Activated B cell treated with CpG ODN at 0.5 μM for 24 hours (primary cell): ENCODE results near the gene KIF13A. TPM values are rescaled to one million over a fixed set of nuclear protein-coding genes. Genes with fewer than 3 reads are reported as not detected.

Experiments used
- ATAC-seq: fragments of 200-7000 bp; cut with Tn5 transposase; one replicate; pipeline ENCODE4 v1.10.0; 2021; ENCODE audit warnings: low read depth, mild to moderate bottlenecking, moderate library complexity
- CTCF ChIA-PET: fragments of 350-600 bp; sonication (Branson Sonifier 250); formaldehyde crosslinking; loops from one replicate; lab custom pipeline; 2021; ENCODE audit warnings: antibody characterized with exemption; lab: Charles Lee
- POLR2A ChIA-PET: fragments of 350-600 bp; sonication (Branson Sonifier 250); formaldehyde crosslinking; loops from one replicate; lab custom pipeline; 2021; ENCODE audit warnings: antibody characterized with exemption; lab: Charles Lee
- DNase-seq: peaks from one replicate; pipeline ENCODE4 v3.0.0; 2022
- H3K27ac Mint-ChIP-seq: one replicate; pipeline ENCODE4 v1.8.0; 2020; ENCODE audit warnings: mixed read lengths
- H3K27me3 Mint-ChIP-seq: one replicate; pipeline ENCODE4 v1.8.0; 2021; ENCODE audit warnings: mixed read lengths
- H3K36me3 Mint-ChIP-seq: one replicate; pipeline ENCODE4 v1.8.0; 2021; ENCODE audit warnings: low read depth, mixed read lengths
- H3K4me1 Mint-ChIP-seq: one replicate; pipeline ENCODE4 v1.8.0; 2021; ENCODE audit warnings: mixed read lengths
- H3K4me3 Mint-ChIP-seq: one replicate; pipeline ENCODE4 v1.8.0; 2020; ENCODE audit warnings: mild to moderate bottlenecking, mixed read lengths
- H3K9me3 Mint-ChIP-seq: one replicate; pipeline ENCODE4 v1.8.0; 2020; ENCODE audit warnings: mixed read lengths
- CTCF ChIP-seq: fragments of 200-600 bp; IDR thresholded peaks from one replicate; pipeline ENCODE4 v1.8.0; 2022; ENCODE audit warnings: antibody characterized with exemption, mild to moderate bottlenecking
- intact Hi-C: fragments of 100-400 bp; cut with micrococcal nuclease; formaldehyde crosslinking; loops from one replicate; pipeline ENCODE4 v1.15.1; 2024
- total RNA-seq: library from RNA; stranded (reverse); gene quantifications from 2 replicates; pipeline ENCODE4 v1.2.3, GENCODE V29; 2022

The KIF13A gene
- total RNA-seq, 1 donor from 2014 or later = 14.1 TPM

DNA sequence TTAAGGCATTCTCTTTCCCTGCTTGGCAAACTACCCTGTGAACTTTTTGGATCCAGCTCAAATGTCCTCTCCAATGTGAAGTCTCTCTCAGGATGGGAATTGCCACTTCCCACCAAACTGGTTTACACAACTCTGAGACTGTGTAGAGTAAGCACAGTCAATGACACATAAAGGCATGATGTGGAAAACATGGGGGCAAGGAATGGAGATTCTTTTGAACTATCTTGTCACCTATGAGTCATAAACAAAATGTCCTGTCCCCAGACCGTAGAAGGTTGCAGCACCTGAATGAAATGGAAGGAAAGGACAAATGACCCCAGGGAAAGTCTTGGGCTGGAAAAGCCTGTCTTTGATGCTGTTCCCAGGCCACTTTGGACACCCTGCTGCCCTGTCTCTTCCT, 11.0 kb upstream of the KIF13A start:
- no peak for TF ChIP-seq CTCF
- intact Hi-C loops = no loop called here
- Mint-ChIP-seq H3K27me3 (peaks cover 21% of the 10 kb centered on the region), H3K36me3 (no peaks in the 10 kb centered on the region), H3K9me3 (no peaks in the 10 kb centered on the region), H3K4me3 (no peak overlapping the region), H3K4me1 (peaks cover 3% of the 10 kb centered on the region), H3K27ac (no peak overlapping the region)
- ChIA-PET CTCF (no interaction called here), POLR2A (no interaction called here)
- DNase-seq = no peak
- ATAC-seq = no peak

GRCh38 chr6:17998003-17998402, 10.6 kb upstream of the KIF13A start:
- peaks cover 24% of the 10 kb centered on the region for H3K27me3 Mint-ChIP-seq
- H3K4me3 Mint-ChIP-seq = no peak overlapping the region
- no peak for ATAC-seq
- TF ChIP-seq CTCF = no peak
- ChIA-PET CTCF (no interaction called here), POLR2A (no interaction called here)
- H3K27ac Mint-ChIP-seq = no peak overlapping the region
- H3K36me3 Mint-ChIP-seq = no peaks in the 10 kb centered on the region
- H3K9me3 Mint-ChIP-seq = no peaks in the 10 kb centered on the region
- peaks cover 7% of the 10 kb centered on the region for H3K4me1 Mint-ChIP-seq
- intact Hi-C loops = no loop called here
- no peak for DNase-seq

DNA sequence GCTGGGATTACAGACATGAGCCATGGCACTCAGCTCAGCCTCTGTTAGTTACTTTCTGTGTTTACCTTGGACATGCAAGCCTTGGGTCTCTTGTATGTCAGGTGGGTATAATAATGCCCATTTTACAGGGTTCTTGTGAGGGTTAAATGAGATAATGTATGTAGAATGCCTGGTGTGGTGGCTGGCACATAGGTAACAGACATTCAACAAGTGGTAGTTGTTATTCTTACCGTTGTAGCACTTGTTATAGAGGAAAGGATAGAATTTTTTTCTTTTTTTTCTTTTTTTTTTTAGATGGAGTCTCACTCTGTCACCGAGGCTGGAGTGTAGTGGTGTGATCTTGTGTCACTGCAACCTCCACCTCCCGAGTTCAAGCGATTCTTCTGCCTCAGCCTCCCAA, 8.0 kb upstream of the KIF13A start:
- Mint-ChIP-seq H3K4me1 (peaks cover 7% of the 10 kb centered on the region), H3K27ac (no peak overlapping the region), H3K27me3 (peaks cover 24% of the 10 kb centered on the region), H3K9me3 (no peaks in the 10 kb centered on the region), H3K4me3 (no peak overlapping the region), H3K36me3 (no peaks in the 10 kb centered on the region)
- CTCF ChIA-PET = no interaction called here
- POLR2A ChIA-PET = interaction anchor here (0.6 to 0.7 kb wide), 3 partner anchors 11 to 226 kb away, joined by 4 to 6 read pairs (median 4); no protein-coding TSS in a partner anchor
- DNase-seq (no peak), ATAC-seq (no peak)
- no peak for TF ChIP-seq CTCF
- intact Hi-C loops = no loop called here

- TF ChIP-seq CTCF = no peak
- DNase-seq (no peak), ATAC-seq (no peak)
- peaks cover 18% of the 10 kb centered on the region for H3K27me3 Mint-ChIP-seq
- ChIA-PET CTCF (no interaction called here), POLR2A (interaction anchor here (1.0 to 1.2 kb wide), 2 partner anchors 109 to 162 kb away, joined by 3 read pairs; no protein-coding TSS in a partner anchor)
- peaks cover 7% of the 10 kb centered on the region for H3K4me1 Mint-ChIP-seq
- H3K36me3 Mint-ChIP-seq = no peaks in the 10 kb centered on the region
- H3K9me3 Mint-ChIP-seq = no peaks in the 10 kb centered on the region
- no peak overlapping the region for H3K27ac Mint-ChIP-seq
- H3K4me3 Mint-ChIP-seq = no peak overlapping the region
- intact Hi-C loops = no loop called here
Observed at GRCh38 chr6:17994019-17994418, 6.6 kb upstream of the KIF13A start.

DNA sequence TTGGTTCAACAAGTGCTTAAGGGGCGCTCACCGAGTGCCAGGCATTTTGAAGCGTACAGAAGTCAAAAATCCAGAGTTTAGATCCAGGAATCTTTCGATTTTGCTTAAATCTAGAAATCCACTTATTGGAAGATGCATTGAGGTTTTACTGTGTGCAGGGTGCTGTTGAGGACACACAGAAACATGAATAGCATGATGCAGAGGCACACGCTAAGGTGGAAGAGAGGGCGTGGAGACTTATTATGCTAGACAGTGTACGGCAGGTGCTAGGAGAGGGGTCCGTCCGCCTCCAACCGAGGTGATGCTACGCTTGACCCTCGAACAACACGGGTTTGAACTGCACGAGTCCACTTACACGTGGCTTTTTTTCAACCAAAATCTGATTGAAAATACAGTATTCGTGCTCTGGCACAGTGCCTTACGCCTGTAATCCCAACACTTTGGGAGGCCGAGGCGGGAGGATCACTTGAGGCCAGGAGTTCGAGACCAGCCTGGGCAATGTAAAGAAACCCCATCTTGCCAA, 1.0 kb upstream of the KIF13A start:
- CTCF ChIA-PET = no interaction called here
- intact Hi-C loops = loop anchor here (1.0 to 10.0 kb wide), 8 partner anchors 104 to 486 kb away; partner anchors contain the start of genes FAM8A1, KDM1B, NHLRC1 and RNF144B
- ATAC-seq (no peak), DNase-seq (no peak)
- peaks cover 3% of the 10 kb centered on the region for H3K27me3 Mint-ChIP-seq
- no peak for TF ChIP-seq CTCF
- peak overlapping the region; percentile 88 for H3K27ac Mint-ChIP-seq
- no peaks in the 10 kb centered on the region for H3K9me3 Mint-ChIP-seq
- H3K36me3 Mint-ChIP-seq = no peaks in the 10 kb centered on the region
- peak overlapping the region; percentile 91 for H3K4me3 Mint-ChIP-seq
- POLR2A ChIA-PET = interaction anchor here (0.7 kb wide), 1 partner anchor 168 kb away, joined by 3 read pairs; no protein-coding TSS in a partner anchor
- peaks cover 35% of the 10 kb centered on the region for H3K4me1 Mint-ChIP-seq
